ENCODE results near the gene RBMS3. TPM values are rescaled to one million over a fixed set of nuclear protein-coding genes. Genes with fewer than 3 reads are reported as not detected.
A peak's percentile ranks its signal among the peaks of the same experiment; 100 is the strongest.

The RBMS3 gene
- total and polyA plus RNA-seq, 2 of the 8 experiments (the other 6 are each of a cell fraction or from before 2014, with no cell fraction given) = 3.7 to 6.9 TPM

DNA sequence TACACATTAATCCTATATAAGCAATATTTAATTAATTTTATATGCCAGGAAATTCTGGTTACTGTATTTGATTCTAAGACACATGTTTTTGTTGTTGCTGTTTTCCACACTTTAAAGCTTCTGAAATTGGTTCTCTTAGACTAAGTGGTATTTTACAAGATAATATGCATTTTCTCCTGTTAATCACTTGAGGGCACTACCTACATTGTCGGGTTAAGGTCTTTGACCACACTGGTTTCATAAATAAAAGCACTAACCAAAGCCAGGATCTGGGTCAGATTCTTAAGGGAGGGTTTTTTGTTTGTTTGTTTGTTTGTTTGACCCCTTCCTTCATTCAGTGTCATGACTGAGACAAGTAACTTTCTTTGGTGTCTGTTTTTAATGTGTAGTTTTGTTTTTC is 590.2 kb downstream of the RBMS3 start:
- Histone ChIP-seq H2BK12ac (ENCODE audit: low read depth, low read length) (no peak overlapping the region), H4K20me1 (replicated peaks in 1 of 2; ENCODE audit: control insufficient read depth in 1 of 2, insufficient read depth in 2 of 2, low read length in 2 of 2) (no peaks in the 10 kb centered on the region), H3K79me2 (ENCODE audit: control insufficient read depth in 1 of 2, insufficient read depth in 2 of 2, low read length in 2 of 2) (no peaks in the 10 kb centered on the region), H2BK15ac (ENCODE audit: low read length) (no peak overlapping the region), H2BK20ac (ENCODE audit: low read length) (no peak overlapping the region), H3K23me2 (ENCODE audit: low read depth, low read length) (no peaks in the 10 kb centered on the region), H3K4me3 (ENCODE audit: extremely low read depth in 1 of 4, insufficient read depth in 2 of 4, low read depth in 3 of 4, low read length in 4 of 4) (no peak overlapping the region), H4K91ac (replicated peaks; ENCODE audit: insufficient read length, low read length) (no peak overlapping the region), H3K23ac (ENCODE audit: insufficient read length) (no peak overlapping the region), H3K14ac (ENCODE audit: insufficient read length) (no peak overlapping the region), H4K5ac (ENCODE audit: insufficient read length, low read depth, low read length) (no peak overlapping the region), H3K18ac (ENCODE audit: extremely low read depth, low read length) (no peak overlapping the region), H4K8ac (ENCODE audit: extremely low read depth, insufficient read depth, low read length) (no peak overlapping the region), H2BK5ac (ENCODE audit: low read depth, low read length) (no peak overlapping the region), H2BK120ac (replicated peaks; ENCODE audit: low read depth, low read length) (no peak overlapping the region), H3K9ac (replicated peaks in 1 of 4; ENCODE audit: extremely low read depth in 1 of 4, low read depth in 3 of 4, low read length in 3 of 4) (no peak overlapping the region), H3K4me2 (ENCODE audit: insufficient read depth in 1 of 2, low read depth in 2 of 2, low read length in 2 of 2) (no peak overlapping the region), H2AK5ac (ENCODE audit: low read depth, low read length) (no peak overlapping the region), H3K27me3 (replicated peaks in 1 of 4; ENCODE audit: control insufficient read depth in 3 of 4, extremely low read depth in 1 of 4, insufficient read depth in 3 of 4, low read length in 3 of 4) (no peaks in the 10 kb centered on the region), H3K79me1 (ENCODE audit: low read depth, low read length) (no peaks in the 10 kb centered on the region), H3K9me3 (ENCODE audit: insufficient read depth in 2 of 2, low read depth in 1 of 2, low read length in 1 of 2) (no peaks in the 10 kb centered on the region), H3K4me1 (replicated peaks in 1 of 4; ENCODE audit: control insufficient read depth in 3 of 4, insufficient read depth in 4 of 4, low read length in 3 of 4) (peaks cover 0 to 7% (median 4%) of the 10 kb centered on the region in 4 experiments; a peak in 4 of 7 replicates), H2AFZ (ENCODE audit: low read length) (no peak overlapping the region), H3K4ac (replicated peaks; ENCODE audit: insufficient read length, low read depth, low read length) (no peak overlapping the region), H3K36me3 (ENCODE audit: control insufficient read depth in 2 of 4, insufficient read depth in 4 of 4, low read length in 3 of 4) (no peaks in the 10 kb centered on the region), H3K27ac (ENCODE audit: low read depth, low read length) (no peak overlapping the region), H3K56ac (replicated peaks; ENCODE audit: insufficient read length, low read depth, low read length) (no peak overlapping the region)
- DNase-seq (ENCODE audit: low read depth in 1 of 2, low spot score in 2 of 2) (no peak), FAIRE-seq (peak; percentile 24)
- CTCF ChIA-PET (ENCODE audit: partially characterized antibody) = no interaction called here
- peak; percentile 35 to 39; a peak in 3 of 4 replicates for TF ChIP-seq RAD21 (IDR thresholded peaks at IDR 0.05 in 1 of 2, conservative IDR thresholded peaks at IDR 0.05 in 1 of 2; ENCODE audit: low read depth in 2 of 2, low read length in 2 of 2)
- TF ChIP-seq SUZ12 (IDR thresholded peaks at IDR 0.05; ENCODE audit: low read length) = no peak
- WGBS, 2 experiments (ENCODE audit: extremely low coverage in 1 of 2, insufficient coverage in 1 of 2, insufficient read length in 1 of 2, insufficient replicate concordance in 2 of 2, low coverage in 1 of 2, low lambda C conversion rate in 2 of 2, missing lambda C conversion rate in 1 of 2) = 59% methylated on average over 1 of the region's 1 CpG; no CpG with 5 or more reads in 1 of the 2 experiments
- POLR2A ChIA-PET (ENCODE audit: partially characterized antibody) = no interaction called here
